RWPE2 (cell line): ENCODE results near the gene HOXA13.

ENCODE experiments used
- ATAC-seq: fragments of 200-7000 bp; cut with Tn5 transposase; 3 replicates; pipeline ENCODE4 v1.9.1; 2021; ENCODE audit warnings: low read depth
- DNase-seq: peaks from one replicate; pipeline ENCODE4 v3.0.0-alpha.2; 2020; ENCODE audit warnings: low spot score
- H3K27ac ChIP-seq: fragments of 450-650 bp; 2 replicates; pipeline ENCODE4 v1.5.1; 2017; ENCODE audit warnings: mild to moderate bottlenecking; ENCODE audit not compliant: poor library complexity, severe bottlenecking
- H3K27me3 ChIP-seq: fragments of 250-450 bp; sonication (Bioruptor Pico); 2 replicates; pipeline ENCODE4 v1.5.1; 2021; ENCODE audit warnings: mild to moderate bottlenecking, moderate library complexity; ENCODE audit not compliant: insufficient read depth, poor library complexity, severe bottlenecking
- H3K36me3 ChIP-seq: fragments of 250-450 bp; sonication (Bioruptor Pico); 2 replicates; pipeline ENCODE4 v1.5.1; 2020; ENCODE audit warnings: low read depth, mild to moderate bottlenecking, moderate library complexity
- H3K4me1 ChIP-seq: fragments of 250-450 bp; sonication (Bioruptor Pico); 2 replicates; pipeline ENCODE4 v1.5.1; 2021; ENCODE audit warnings: mild to moderate bottlenecking, moderate library complexity; ENCODE audit not compliant: insufficient read depth, poor library complexity, severe bottlenecking
- H3K4me3 ChIP-seq: fragments of 250-450 bp; sonication (Bioruptor Pico); 2 replicates; pipeline ENCODE4 v1.5.1; 2021; ENCODE audit warnings: mild to moderate bottlenecking, moderate library complexity; ENCODE audit not compliant: severe bottlenecking
- H3K9me3 ChIP-seq: fragments of 250-450 bp; sonication (Bioruptor Pico); 2 replicates; pipeline ENCODE4 v1.5.1; 2021; ENCODE audit warnings: mild to moderate bottlenecking, moderate library complexity; ENCODE audit not compliant: severe bottlenecking
- CTCF ChIP-seq: fragments of 450-650 bp; IDR thresholded peaks from one replicate; pipeline ENCODE4 v1.5.1; 2017; ENCODE audit warnings: mild to moderate bottlenecking, moderate library complexity; ENCODE audit not compliant: poor library complexity, severe bottlenecking

Gene HOXA13

GRCh38 chr7:27243340-27244163, 43.7 kb upstream of the HOXA13 start:
- no peaks in the 10 kb centered on the region for H3K36me3 ChIP-seq
- no peak for TF ChIP-seq CTCF
- DNase-seq (no peak), ATAC-seq (no peak)
- H3K27ac ChIP-seq: no peak overlapping the region
- peaks cover 53% of the 10 kb centered on the region for H3K27me3 ChIP-seq
- H3K4me1 ChIP-seq: peaks cover under 1% of the 10 kb centered on the region
- H3K9me3 ChIP-seq: no peaks in the 10 kb centered on the region
- peak overlapping the region; percentile 33 for H3K4me3 ChIP-seq

- Histone ChIP-seq H3K9me3 (no peaks in the 10 kb centered on the region), H3K4me3 (peak within 1 kb of the TSS; percentile 33), H3K27me3 (peaks cover 53% of the 10 kb centered on the region), H3K36me3 (no peaks in the 10 kb centered on the region), H3K27ac (no peak within 1 kb of the TSS), H3K4me1 (no peaks in the 10 kb centered on the region)
- TF ChIP-seq CTCF: no peak
- DNase-seq (no peak), ATAC-seq (peak; percentile 28)
Measured at GRCh38 chr7:27242555-27243339, 42.9 kb upstream of the HOXA13 start, which contains the start of gene EVX1. TSS of gene EVX1 (plus strand) at chr7:27242802. CDS start at chr7:27243031, 229 bp downstream.

GRCh38 chr7:27242154-27242553, 42.3 kb upstream of the HOXA13 start:
- Histone ChIP-seq H3K36me3 (no peaks in the 10 kb centered on the region), H3K27me3 (peaks cover 53% of the 10 kb centered on the region), H3K4me3 (peak overlapping the region; percentile 33), H3K4me1 (no peaks in the 10 kb centered on the region), H3K27ac (no peak overlapping the region), H3K9me3 (no peaks in the 10 kb centered on the region)
- ATAC-seq (no peak), DNase-seq (no peak)
- TF ChIP-seq CTCF: no peak

GRCh38 chr7:27241189-27242056, 41.5 kb upstream of the HOXA13 start:
- Histone ChIP-seq H3K4me3 (no peak overlapping the region), H3K27me3 (peaks cover 50% of the 10 kb centered on the region), H3K9me3 (no peaks in the 10 kb centered on the region), H3K4me1 (no peaks in the 10 kb centered on the region), H3K27ac (no peak overlapping the region), H3K36me3 (no peaks in the 10 kb centered on the region)
- TF ChIP-seq CTCF: no peak
- DNase-seq (no peak), ATAC-seq (no peak)
